GM18517 (cell line): Measurements from ENCODE around the gene AFF4.
"Not testable (repeated sequence)": the region's sequence is repeated elsewhere in the genome, so short reads cannot be mapped to it uniquely, and the experiment has no call there.

Experiments
- ATAC-seq: cut with Tn5 transposase; IDR thresholded peaks from one replicate; pipeline ENCODE4 v1.9.1; 2021; ENCODE audit warnings: mild to moderate bottlenecking, moderate library complexity; ENCODE audit not compliant: unreplicated experiment

Gene AFF4

DNA sequence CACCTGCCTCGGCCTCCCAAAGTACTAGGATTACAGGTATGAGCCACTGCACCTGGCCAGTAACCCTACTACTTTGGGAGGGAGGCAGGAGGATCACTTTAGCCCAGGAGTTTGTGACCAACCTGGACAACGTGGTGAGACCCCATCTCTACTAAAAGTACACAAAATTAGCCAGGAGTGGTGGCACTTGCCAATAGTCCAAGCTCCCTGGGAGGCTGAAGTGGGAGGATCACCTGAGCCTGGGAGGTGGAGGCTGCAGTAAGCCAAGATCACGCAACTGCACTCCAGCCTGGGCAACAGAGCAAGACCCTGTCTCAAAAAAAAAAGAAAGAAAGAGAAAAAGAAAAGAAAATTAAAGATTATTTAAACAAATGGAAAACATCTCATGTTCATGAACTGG is 107.4 kb downstream of the AFF4 start:
- ATAC-seq = no peak

DNA sequence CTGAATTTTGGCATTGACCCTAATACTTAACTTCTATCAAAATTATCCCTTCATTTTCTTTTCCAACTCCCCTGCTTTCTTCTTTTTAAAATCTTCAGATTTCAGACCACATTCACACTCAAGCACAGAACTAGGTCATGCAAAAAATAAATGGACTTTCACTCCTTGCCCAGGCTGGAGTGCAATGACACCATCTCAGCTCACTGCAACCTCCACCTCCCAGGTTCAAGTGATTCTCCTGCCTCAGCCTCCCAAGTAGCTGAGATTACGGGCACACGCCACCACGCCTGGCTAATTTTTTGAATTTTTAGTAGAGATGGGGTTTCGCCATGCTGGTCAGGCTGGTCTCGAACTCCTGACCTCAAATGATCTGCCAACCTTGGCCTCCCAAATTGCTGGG is 108.4 kb downstream of the AFF4 start:
- ATAC-seq = not testable (repeated sequence)

DNA sequence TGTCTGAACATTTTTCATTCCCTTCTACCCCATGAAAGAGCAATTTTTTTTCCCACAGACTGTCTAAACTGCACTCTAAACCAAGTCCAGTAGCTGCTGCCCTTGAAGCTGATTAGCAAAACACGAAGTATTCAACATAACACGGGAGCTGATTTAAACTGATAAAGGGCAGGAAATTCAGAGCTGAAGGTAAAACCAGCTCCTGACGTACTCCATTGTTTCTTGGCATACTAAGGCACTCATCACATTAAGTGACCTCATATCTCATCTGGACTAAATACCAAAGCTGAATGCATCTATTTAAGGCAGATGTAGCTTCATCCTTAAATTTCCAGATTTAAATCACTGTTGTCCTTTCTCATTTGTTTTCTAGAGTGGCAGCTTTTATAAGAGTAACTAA is 109.1 kb downstream of the AFF4 start:
- ATAC-seq = no peak

DNA sequence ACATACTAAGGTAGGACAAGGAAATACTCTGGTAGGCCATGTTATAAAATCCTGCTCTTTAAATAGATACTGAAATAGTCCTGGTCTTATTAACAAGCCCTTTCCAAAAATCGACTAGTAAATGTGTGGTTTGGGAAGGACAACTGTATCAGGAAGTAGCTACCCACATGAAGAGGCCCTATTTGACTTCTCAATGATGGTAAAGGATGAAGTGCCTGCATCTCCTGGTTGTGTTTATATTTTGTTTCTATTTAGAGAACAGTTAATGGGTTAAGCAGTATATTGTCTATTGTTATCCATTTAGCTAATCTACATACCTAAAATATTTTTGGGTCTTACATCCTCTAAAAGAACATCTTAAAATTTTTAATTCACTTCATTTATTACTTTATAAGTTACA is 109.6 kb downstream of the AFF4 start:
- no peak for ATAC-seq

DNA sequence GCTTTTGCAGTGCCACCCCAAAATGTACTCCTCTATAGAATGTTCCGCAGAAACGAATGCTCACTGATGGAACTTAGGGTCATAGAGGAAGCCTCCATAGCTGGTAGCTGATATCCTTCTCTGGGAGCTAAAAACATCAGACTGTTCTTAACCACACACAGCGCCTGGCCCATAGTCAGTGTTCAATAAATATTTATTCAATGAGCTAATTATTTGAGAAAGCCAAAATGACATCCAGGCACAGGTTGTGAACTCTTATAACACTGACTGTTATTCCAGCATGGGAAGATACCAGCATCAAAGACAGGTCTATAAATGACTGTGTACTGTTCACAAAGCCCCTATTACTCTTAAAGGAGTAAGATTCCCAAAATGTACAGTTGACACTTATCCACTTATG is 110.1 kb downstream of the AFF4 start:
- no peak for ATAC-seq

DNA sequence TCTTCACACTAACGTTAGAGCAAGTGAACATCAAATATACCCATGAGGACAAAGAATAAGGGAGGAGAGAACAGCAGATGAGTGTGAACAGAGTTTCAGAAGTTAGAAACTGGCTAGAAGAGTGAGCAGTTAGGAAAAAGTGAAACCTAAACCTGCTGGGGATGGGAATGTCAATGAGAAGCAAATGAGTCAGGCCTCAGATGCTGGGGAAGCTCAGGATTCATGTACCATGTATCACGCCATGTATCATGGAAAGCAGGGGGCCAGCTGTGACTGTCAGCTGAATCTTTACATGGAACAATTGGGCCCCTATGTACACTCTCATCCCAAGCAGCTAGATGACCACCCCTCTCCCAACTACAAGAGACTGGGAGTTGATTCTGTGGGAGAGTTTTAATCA is 113.4 kb downstream of the AFF4 start:
- ATAC-seq = no peak

DNA sequence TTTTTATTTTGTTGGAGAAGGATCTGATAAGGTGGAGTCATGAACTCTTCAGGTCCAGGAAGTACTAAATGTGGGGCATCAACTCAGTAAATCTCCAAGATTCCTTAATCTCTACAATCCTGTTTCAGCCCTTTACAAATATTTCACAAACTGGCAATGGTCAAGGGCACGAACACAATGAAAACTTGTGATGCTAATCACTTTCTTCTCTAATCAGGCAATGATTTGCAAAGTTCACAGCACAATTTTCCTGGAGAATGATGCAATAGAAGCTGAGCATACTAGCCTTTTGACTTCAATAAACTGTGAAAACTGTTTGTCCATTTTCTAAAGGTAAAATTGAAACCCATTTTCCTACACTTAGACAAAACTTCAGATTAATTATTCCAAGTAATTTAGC is 114.1 kb downstream of the AFF4 start:
- no peak for ATAC-seq

DNA sequence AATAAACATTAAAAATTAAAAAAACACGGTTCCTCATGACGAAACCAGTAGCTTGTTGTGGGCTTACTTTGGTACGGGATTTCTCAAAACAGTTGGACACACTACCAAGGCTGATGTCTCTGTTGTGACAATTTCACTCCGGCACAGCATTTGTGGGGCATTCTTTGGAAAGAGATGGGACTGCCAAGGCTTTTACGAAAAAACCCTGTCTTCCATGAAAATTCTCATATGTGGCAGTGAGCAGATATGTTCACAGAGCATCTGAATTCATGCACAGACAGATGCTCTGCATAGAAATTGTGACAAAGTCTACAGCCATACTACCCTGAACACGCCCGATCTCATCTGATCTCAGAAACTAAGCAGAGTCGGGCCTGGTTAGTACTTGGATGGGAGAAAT is 115.2 kb downstream of the AFF4 start:
- ATAC-seq = no peak

DNA sequence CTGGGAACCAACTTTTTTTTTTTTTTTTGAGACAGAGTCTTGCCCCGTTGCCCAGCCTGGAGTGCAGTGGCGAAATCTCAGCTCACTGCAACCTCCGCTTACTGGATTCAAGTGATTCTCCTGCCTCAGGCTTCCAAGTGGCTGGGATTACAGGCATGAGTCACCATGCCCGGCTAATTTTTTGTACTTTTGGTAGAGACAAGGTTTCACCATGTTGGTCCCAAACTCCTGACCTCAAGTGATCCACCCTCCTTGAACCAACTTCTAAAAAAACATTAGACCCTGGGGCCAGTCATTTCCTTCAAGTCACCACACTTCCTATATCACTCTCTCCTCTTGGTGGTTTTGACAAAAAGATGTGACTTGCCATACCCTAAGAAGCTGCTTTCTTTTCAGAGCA is 122.1 kb downstream of the AFF4 start:
- no peak for ATAC-seq

DNA sequence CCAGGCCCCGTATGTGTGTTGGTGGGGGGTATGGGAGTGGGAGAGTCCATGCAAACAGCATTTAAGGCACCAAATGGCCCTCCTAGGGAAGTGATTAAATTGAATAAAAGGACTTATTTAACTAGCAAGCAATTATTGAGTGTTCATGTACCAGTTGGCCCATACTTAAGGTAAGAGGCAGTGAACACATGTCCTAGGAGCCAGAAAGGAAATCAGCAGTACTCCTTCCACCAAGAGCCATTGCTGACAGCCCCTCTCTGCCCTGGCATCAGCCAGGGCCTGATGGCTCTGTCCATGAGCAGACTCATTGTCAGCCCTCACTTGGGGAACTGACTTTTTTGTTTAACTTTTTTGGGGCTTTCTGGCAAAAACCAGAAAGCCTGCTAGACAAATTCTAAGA is 122.5 kb downstream of the AFF4 start:
- ATAC-seq = no peak

DNA sequence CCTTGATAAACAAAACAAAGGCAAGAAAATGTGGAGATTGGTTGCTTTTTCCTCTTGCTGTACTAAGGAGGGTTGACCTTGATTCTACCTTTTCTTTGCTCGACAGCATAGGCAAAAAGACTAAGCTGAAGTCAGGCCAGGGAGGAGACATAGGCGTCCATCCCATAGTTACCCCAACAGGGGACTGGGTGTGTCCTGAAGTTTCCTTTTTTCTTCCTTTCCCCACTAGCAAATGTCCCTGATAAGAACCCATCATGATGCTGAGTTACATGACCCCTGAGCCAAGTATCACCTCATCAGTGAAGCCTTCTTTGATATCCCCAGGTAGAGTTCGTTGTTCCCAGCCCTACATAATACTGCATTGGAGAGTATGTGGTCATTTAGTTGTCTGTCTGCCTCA is 123.1 kb downstream of the AFF4 start:
- ATAC-seq = no peak

DNA sequence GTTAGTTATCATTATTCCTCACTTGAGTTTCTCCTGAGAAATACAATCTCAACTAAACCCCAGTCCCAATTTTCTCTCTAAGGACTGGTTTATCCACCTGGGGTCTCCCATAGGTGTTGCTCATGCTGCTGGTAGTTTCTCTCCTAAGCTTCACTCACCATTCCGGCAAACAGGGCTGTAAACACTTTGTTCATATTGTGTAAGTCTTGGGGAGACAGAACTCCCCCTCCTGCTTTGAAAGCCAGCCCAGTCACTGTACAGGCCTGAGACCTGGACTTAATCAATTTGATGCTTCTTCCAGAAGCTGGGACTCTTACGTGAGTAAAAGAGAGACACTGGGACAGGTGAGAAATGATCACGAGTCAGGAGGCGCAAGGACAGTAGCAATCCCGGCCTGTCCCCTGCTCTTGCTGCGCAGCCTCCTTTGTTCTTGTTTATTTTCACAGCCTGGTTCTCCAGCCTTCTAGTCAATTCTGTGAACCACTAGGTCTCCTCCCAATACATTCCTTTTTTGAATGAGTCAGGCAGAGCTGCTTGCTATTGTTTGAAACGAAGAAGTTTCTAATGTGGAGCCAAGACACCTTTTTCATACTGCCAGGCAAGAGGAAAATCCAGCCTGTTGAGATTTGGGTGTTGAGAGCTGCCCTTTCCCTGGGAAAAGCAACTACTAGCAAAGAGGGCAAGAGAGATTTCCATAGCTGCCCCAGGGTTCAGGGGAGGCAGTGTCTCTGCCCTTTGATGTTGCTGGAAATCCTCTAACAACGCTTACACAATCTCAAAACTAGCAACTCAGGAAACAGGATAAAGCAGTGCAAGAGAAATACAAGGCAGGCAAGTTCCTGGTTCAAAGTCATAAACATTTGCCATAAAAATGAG is 123.8 kb downstream of the AFF4 start:
- ATAC-seq = no peak

DNA sequence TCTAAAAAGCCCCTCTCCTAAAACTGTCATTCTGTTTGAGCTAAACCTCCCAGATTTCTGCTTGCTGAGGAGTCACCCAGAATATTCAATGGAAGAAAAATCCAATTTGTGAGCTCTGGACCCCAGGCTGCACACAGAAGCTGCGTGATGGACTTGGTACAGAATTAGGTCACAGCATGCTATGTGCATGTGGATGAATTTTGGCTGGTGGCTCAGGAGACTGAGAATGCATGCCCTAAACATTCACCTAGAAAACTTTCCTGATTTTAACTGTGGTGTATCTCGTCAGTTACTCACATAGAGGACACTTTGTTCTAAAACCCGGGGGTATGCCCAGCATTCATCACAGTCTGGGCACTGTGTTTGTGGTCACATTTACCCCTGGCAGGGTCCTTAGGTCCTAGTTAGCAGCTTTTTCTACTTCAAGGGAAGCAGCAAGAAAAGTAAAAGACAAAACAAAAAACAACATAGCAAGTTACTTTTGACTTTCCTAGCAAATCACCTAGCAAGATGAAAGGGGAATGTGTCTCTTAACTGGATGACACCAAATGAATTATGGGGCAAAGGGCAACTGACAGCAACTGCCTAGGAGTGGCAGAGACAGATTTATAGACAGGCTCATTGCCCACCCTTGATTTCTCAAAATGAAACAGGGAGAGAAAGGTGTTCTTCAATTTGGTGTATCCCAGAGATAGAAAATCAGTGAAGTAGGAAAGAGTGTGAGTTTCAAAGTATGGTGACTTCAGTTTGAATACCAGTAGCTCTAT is 124.7 kb downstream of the AFF4 start:
- no peak for ATAC-seq

DNA sequence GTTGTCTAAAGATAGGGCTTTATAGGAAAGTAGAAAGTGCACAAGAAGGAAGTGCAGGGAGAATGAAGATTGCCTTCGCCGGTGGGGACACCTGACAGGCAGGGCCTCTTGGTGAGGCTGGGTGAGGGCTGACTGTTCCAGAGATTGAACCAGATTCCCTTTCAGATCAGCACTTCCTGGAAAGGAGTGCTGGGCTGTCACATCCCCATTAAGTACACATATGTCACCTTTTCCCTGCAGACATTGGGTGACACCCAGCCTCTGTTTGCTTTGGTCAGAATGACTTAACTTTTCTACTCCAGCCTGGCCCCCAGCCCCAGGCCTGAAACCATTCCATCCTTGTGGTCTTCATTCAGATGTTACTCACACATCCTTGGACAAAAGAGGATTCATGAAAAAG is 125.6 kb downstream of the AFF4 start:
- no peak for ATAC-seq

DNA sequence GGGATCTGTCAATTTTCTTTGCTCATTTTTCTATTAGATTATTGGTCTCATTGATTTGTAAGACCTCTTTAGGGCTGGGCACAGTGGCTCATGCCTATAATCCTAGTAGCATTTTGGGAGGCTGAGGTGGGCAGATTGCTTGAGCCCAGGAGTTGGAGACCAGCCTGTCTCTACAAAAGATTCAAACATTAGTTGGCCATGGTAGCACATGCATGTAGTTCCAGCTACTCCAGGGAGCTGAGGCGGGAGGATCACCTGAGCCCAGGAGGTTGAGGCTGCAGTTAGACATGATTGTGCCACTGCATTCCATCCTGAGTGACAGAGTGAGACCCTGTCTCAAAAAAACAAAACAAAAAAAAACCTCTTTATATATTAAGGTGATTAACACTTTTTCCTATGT is 126.6 kb downstream of the AFF4 start:
- ATAC-seq = no peak

DNA sequence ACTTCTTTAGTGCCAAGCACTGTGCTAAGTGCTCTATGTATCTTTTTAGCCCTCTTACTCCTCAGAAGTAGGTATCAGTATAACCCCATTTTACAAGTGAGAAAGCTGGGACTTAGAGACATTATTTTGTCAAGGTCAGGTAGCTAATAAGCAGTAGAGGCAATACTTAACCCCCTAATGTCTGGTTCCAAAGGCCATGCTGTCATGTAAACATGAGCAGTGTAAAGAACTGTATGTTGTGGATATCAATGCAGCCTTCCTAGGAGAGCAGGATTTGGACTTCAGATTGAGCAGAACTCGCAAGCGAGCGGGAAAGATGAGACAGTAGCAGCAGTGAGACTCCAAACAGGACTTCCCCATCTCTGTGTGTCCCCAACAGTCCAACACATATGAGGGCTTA is 129.4 kb downstream of the AFF4 start:
- ATAC-seq = no peak

DNA sequence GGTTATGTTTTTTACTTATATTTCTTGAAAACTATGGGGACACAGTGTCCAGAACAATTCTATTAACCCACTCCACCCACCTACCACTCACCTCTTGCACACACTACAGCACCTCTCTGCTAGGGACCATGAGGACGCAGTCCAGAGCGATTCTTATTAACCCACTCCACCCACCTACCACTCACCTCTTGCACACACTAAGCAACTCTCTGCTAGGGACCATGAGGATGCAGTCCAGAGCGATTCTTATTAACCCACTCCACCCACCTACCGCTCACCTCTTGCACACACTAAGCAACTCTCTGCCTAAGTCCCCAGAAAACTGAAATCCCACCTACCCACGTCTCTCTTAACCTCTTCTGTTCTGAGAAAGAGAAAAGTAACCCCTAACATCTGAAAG is 130.8 kb downstream of the AFF4 start:
- no peak for ATAC-seq

DNA sequence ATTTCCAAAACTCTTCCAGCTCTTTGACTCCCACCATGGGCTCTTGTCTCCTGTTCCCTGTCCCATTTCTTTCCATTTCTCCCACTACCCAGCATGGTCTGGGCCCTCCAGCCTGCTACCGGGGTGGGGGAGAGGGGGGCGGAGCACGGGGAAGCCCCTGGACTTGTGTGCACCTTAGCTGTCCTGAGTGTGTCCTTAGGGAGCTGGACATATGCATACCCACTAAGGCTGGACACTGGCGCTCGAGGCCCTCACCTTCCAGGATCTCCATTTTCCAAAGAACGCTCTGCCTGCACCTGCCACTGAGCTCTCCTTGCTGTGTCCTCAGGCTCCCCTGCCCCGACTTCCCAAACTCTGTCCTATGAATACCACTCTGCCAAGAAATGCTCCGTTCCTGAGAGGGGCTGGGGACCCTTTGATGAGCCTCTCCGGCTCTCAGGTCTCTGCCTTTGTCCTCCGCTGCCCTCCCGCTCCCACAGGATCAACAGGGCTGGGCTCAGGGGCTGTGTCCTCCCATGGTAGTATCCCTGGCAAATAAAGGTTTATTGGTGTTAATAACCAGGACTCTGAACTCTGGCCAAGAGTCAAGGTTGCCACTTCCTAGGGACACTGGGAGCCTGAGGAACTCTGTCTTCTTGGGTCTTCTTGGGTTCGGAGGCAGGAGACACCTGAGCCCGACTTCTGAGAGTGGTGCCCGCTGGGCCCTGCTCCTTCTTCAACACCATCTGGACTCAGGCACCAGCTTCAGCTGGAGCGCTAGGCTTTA is 132.2 kb downstream of the AFF4 start:
- ATAC-seq = no peak

DNA sequence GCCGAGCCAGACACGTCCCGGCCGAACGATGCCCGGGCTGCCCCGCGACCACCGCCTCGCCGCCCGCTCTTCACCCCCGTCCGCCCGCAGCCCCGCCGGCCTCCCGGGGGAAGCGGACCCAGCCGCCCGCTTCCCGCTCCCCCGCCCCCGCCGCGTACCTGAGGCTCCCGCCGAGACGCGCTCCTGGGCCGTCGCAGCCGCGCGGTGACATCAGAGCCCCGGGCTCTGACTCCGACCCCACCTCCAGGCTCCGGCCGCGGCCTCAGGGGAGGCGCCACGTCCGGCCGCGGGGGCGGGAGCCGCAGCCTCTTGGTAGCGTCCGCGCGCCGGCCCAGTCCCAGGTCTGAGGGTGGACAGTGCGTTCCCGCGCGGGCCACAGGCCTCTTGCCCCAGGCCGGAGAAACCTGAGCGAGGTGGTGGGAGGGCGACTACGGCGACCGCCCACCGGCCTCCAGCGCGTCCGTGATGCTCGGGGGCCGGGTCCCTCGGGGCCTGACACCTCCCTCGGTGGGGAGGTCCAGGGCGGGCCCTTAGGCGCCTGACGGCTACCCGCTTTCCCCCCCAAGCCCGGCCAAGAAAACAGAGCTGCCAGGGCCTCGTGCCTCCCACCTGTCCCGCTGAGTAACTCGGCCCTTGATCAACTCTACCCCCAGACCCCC is 132.9 kb downstream of the AFF4 start, which contains the start of gene SHROOM1:
Gene SHROOM1 (minus strand): TSS at position 212 of the 659 bp plus-strand sequence. CDS start 4,507 bp downstream, outside the sequence.
- peak; percentile 52 for ATAC-seq

DNA sequence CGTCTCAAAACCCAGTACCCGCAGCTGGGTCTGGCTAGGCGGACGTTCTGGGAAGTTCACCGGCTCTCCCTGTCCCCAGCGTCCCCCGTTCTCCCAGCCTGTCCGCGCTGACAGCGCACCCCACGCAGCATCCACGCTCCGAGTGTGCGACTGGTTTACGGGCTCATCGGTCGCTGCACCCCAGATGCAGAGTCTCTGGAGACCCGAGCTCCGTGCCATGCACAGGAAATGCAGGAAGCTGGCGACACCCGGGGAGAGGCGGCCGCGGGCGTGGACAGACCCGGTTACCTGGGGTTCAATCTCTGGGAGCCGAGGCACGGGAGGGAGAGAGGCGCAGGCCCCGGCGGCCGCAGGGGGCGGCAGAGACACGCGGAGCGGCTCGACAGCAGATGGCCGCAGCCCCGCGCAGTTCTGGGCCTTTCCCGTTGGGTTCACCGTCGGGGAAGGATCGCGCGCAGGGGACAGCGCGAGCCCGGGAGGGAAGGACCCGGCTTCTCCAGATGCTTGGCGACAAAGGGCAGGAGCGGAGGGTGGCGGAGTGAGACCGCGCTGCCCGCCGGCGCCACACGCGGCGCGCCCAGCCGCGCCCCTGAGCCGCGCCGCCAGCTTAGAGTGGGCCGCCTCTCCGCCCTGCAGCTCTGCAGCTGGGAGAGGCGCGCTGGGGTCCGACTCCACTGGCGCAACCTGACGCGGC is 133.5 kb downstream of the AFF4 start:
- peak; percentile 79 for ATAC-seq
